Gastroesophageal sphincter (tissue), 3 donors: ENCODE data around the gene COL1A1.

ENCODE experiments used
- CTCF ChIP-seq, 4 experiments: fragments of 200-600 bp in 2 of 4; fragments of 450-650 bp in 2 of 4; sonication (generic) in 1 of 4; IDR thresholded peaks; one replicate each; pipeline ENCODE4 v1.5.1; 2017 to 2019; ENCODE audit warnings: antibody characterized with exemption in 4 of 4, mild to moderate bottlenecking in 2 of 4, moderate library complexity in 2 of 4
- POLR2AphosphoS5 ChIP-seq: sonication (generic); formaldehyde crosslinking; IDR thresholded peaks from one replicate; pipeline ENCODE4 v1.6.1; 2017; ENCODE audit warnings: antibody characterized with exemption

GRCh38 chr17:50189550-50190292 lies 11.7 kb downstream of the COL1A1 start:
- TF ChIP-seq CTCF (IDR thresholded peaks at IDR 0.05) (no peak), POLR2AphosphoS5 (no peak)
